ENCODE data around the gene DIPK1C. TPM values are rescaled to one million over a fixed set of nuclear protein-coding genes. Genes with fewer than 3 reads are reported as not detected.

The DIPK1C gene
- polyA plus RNA-seq, 2 of the 4 experiments (the other 2 are of a cell fraction) = not detected

GRCh38 chr18:74425876-74426275 lies 31.2 kb downstream of the DIPK1C start (continued):
- TF ChIP-seq ATOH8 (CRISPR knock-in tag; IDR thresholded peaks at IDR 0.05; ENCODE audit: low read depth) (no peak), HDAC2 (IDR thresholded peaks at IDR 0.05) (no peak)

- Histone ChIP-seq H3K4me1 (no peaks in the 10 kb centered on the region), H3K27ac (no peak overlapping the region), H3K9me3 (peaks cover 11% of the 10 kb centered on the region; the same call in 1 of the 3 replicates), H3K4me2 (no peak overlapping the region), H3K4me3 (no peak overlapping the region)
- FAIRE-seq (no peak), DNase-seq (ENCODE audit: low read depth in 1 of 2, low spot score in 1 of 2) (no peak), ATAC-seq (no peak)
- 38% methylated on average over 4 of the region's 4 CpGs for WGBS (ENCODE audit: missing lambda C conversion rate)
- ChIA-PET POLR2A (no interaction called here), CTCF (interaction anchor here (0.6 kb wide), 1 partner anchor 1875 kb away, joined by 3 read pairs; no protein-coding TSS in a partner anchor)
- TF ChIP-seq RNF2 (IDR thresholded peaks at IDR 0.05; ENCODE audit: borderline replicate concordance, low read depth) (no peak), TFCP2L1 (CRISPR knock-in tag; IDR thresholded peaks at IDR 0.05) (no peak), EHF (CRISPR knock-in tag; IDR thresholded peaks at IDR 0.05) (no peak), RAD21 (conservative IDR thresholded peaks at IDR 0.05 in 1 of 2, IDR thresholded peaks at IDR 0.05 in 1 of 2) (no peak)
Measured at GRCh38 chr18:74425161-74425560, 31.9 kb downstream of the DIPK1C start.

- FAIRE-seq = no peak
- CTCF ChIA-PET = no interaction called here
- Histone ChIP-seq H3K9me3 (peaks cover 11% of the 10 kb centered on the region; the same call in 1 of the 3 replicates), H3K27ac (no peak overlapping the region), H3K4me2 (no peak overlapping the region), H3K4me3 (no peak overlapping the region), H3K4me1 (no peaks in the 10 kb centered on the region)
- no peak for TF ChIP-seq HOXA7 (CRISPR knock-in tag; IDR thresholded peaks at IDR 0.05)
- TF ChIP-seq CEBPB (IDR thresholded peaks at IDR 0.05) = no peak
- no peak for TF ChIP-seq CTCF (IDR thresholded peaks at IDR 0.05)
- TF ChIP-seq MAX (IDR thresholded peaks at IDR 0.05) = no peak
- TF ChIP-seq HOXB13 (CRISPR knock-in tag; IDR thresholded peaks at IDR 0.05; ENCODE audit: low read depth) = no peak
- TF ChIP-seq NPAS2 (CRISPR knock-in tag; IDR thresholded peaks at IDR 0.05; ENCODE audit: borderline replicate concordance) = no peak
- TF ChIP-seq EP300 (IDR thresholded peaks at IDR 0.05) = no peak
- TF ChIP-seq EHF (CRISPR knock-in tag; IDR thresholded peaks at IDR 0.05) = no peak
- no peak for TF ChIP-seq RARB (CRISPR knock-in tag; IDR thresholded peaks at IDR 0.05)
- TF ChIP-seq EHMT2 (IDR thresholded peaks at IDR 0.05; ENCODE audit: low read depth) = no peak
- TF ChIP-seq ATOH8 (CRISPR knock-in tag; IDR thresholded peaks at IDR 0.05; ENCODE audit: low read depth) = no peak
- TF ChIP-seq E2F6 (IDR thresholded peaks at IDR 0.05; ENCODE audit: borderline replicate concordance, low read depth) = no peak
- TF ChIP-seq KDM1A (IDR thresholded peaks at IDR 0.05; ENCODE audit: low read depth) = no peak
- no peak for TF ChIP-seq KDM5A (IDR thresholded peaks at IDR 0.05)
- TF ChIP-seq TFCP2L1 (CRISPR knock-in tag; IDR thresholded peaks at IDR 0.05) = no peak
- no peak for TF ChIP-seq FOSB (CRISPR knock-in tag; IDR thresholded peaks at IDR 0.05)
- no peak for TF ChIP-seq FOXS1 (CRISPR knock-in tag; IDR thresholded peaks at IDR 0.05)
- TF ChIP-seq ZFP36 (IDR thresholded peaks at IDR 0.05; ENCODE audit: borderline replicate concordance, partially characterized antibody) = no peak
- TF ChIP-seq JUNB (IDR thresholded peaks at IDR 0.05) = no peak
- POLR2A ChIA-PET = no interaction called here
- whole genome bisulfite sequencing (ENCODE audit: missing lambda C conversion rate) = 20% methylated on average over 3 of the region's 3 CpGs
- ATAC-seq = no peak
- DNase-seq (ENCODE audit: low read depth in 1 of 2, low spot score in 1 of 2) = no peak
Measured at GRCh38 chr18:74422541-74422940, 34.6 kb downstream of the DIPK1C start.
